Panc1 (cell line): Measurements from ENCODE around the gene ERF.

Source experiments
- CTCF ChIP-seq: fragments of 450-650 bp; IDR thresholded peaks from 2 replicates; pipeline ENCODE4 v1.5.1; 2017; ENCODE audit warnings: mild to moderate bottlenecking
- POLR2AphosphoS5 ChIP-seq: IDR thresholded peaks from 2 replicates; pipeline ENCODE4 v1.6.1; 2012; ENCODE audit warnings: mild to moderate bottlenecking, low read depth, low read length, moderate library complexity
- TCF7L2 ChIP-seq: IDR thresholded peaks from 2 replicates; pipeline ENCODE4 v1.6.1; 2011; ENCODE audit warnings: mild to moderate bottlenecking, low read depth, low read length, inconsistent platforms

GRCh38 chr19:42281146-42281826, 26.4 kb upstream of the ERF start:
- TF ChIP-seq CTCF (no peak), POLR2AphosphoS5 (no peak), TCF7L2 (no peak)
